GM12874 (cell line): ENCODE data around the gene PPAT.

Source experiments
- TF ChIP-seq, protein P1 (sequence below): IDR thresholded peaks from 2 replicates; pipeline ENCODE4 v1.5.1; 2011; ENCODE audit warnings: low read depth, mild to moderate bottlenecking, control low read depth, low read length, moderate library complexity; ENCODE audit not compliant: insufficient read depth

The PPAT gene

DNA sequence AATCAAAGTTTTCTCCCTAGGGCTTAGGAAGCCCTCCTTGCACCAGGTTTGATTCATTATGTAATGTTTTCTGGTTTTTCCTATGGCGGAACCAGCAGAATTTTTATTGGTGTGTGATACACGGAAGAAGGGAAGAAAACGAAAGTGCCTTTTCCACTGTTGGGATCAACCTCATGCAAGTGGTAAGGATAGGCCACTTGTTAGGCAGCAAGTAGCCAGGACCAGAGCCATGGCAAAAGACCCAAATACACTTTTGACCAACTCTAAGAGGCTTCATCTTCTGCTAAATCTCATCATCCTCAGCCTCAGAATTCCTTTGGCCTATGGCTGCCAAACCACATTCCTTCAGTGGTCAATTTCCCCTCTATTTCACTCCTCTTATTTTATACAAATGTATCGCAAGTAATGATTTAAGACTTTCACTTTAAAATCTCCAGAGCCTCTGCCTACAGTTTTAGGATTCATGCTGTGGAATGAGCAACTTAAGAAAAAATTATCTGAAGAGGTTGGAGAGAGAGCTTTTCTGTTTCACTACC is 21.2 kb downstream of the PPAT start:
- TF ChIP-seq, protein P1, sequence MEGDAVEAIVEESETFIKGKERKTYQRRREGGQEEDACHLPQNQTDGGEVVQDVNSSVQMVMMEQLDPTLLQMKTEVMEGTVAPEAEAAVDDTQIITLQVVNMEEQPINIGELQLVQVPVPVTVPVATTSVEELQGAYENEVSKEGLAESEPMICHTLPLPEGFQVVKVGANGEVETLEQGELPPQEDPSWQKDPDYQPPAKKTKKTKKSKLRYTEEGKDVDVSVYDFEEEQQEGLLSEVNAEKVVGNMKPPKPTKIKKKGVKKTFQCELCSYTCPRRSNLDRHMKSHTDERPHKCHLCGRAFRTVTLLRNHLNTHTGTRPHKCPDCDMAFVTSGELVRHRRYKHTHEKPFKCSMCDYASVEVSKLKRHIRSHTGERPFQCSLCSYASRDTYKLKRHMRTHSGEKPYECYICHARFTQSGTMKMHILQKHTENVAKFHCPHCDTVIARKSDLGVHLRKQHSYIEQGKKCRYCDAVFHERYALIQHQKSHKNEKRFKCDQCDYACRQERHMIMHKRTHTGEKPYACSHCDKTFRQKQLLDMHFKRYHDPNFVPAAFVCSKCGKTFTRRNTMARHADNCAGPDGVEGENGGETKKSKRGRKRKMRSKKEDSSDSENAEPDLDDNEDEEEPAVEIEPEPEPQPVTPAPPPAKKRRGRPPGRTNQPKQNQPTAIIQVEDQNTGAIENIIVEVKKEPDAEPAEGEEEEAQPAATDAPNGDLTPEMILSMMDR = no peak

DNA sequence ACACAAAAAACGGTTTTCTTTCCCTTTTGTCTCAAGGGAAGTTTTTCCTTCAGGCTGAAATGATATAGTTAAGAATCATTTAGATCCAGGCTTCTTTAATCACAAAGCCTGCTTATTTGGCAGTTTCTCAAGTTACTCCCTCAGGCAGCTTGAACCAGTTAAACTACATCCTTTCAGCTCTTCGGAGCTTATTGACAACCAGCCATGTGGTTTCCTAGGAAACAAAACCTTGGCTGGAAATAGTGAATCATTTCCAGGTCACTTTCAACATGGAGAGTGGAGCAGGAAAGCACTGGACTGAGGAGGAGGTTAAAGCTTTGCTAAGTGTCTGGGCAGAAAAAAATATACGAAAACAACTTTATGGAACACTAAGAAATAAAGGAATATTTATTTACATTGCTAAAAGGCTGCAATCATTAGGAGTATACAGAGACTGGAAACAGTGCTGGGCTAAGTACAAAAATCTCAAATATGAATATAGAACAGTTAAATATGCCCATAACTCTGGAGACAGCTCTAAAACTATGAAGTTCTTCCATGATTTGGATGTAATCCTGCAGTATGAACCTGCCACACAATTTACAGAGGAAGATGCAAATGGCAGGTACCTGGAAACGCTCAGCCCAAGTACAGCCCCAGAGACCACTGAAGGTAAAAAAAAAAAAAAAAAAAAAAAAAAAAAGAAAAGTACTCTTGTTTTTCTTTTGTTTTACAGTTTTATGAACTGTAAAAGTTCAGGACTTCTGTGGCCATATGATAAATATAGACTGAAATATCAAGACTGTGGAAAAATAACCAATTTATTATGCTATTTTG is 25.0 kb downstream of the PPAT start:
- TF ChIP-seq, protein P1 = no peak

DNA sequence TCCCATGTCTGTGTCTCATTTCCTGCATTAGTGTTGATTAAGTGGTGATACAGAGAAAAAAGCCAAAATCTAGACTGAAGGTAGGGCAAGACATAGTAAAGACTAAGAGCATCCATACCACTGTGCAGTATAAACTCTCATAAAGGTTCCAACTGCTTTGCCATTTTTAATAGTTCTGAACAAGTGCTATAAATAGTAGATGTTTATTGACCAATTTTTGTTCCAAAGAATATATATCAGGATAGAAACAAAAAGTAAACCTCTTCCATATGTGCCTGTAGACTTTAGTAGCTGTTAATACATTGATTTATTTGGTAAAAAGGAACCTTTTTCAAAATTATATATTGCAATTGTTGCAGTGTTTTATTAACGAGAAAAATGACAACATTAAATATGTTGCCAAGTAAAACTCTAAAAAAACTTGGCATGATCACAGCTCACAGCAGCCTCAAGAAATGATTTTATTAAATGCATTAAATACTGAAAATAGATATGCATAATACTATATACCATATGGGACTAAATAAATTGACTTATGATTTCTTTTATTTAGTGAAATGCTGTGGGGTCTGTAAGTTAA is 25.8 kb downstream of the PPAT start:
- TF ChIP-seq, protein P1 = no peak

DNA sequence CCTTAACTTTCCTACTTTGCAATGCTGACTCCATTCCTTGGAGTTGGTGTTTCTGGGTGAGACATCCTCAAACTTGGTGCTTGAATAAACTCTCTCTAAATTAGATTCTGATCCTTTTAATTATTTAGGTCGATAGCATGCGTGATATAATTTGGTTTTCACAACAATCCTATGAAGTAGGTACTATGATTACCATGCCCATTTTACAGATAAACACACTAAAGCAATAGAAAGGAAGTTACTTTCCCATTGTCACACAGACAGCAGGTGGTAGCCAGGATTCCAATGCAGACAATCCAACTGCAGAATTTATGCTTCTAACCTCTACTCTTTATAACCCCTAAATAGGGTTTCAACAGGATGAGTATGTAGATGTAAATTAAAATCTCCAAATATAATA is 26.4 kb downstream of the PPAT start:
- TF ChIP-seq, protein P1 = no peak

DNA sequence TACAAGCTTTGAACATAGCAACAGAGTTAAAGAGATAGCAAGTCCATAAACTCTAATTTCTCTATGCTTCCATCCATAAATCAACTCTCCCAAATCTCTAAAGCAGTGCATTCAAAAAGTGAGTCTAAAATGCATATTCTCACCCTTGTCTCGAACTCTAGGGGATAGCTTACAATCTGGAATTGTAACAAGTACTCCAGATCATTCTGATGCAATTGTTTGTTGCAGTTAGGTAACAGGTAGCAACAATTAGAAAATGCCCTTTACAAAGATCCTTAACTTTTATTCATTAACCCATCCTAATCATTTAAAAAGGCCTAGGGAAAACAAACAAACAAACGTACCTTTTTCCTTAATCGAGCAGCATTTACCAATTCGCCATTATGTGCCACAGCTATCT is 29.3 kb downstream of the PPAT start:
- TF ChIP-seq, protein P1 = no peak

DNA sequence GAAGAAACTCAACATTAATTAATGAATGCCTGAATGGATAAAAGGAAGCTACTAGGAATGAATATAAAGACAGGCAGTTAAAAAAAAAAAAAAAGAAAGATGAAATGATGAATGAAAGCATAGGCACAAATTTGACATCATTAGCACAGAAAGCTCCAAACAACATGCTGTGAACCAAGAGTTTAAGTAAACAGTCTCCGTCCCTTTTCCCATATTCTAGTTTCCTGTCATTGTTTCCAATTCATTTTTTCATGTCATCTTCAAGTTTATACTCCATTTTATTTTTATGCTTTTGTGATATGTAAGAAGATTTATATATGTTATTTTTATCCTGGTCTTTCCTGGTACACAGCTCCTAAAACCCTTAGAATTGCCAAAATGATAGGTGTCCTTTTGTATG is 30.4 kb downstream of the PPAT start:
- TF ChIP-seq, protein P1 = no peak

DNA sequence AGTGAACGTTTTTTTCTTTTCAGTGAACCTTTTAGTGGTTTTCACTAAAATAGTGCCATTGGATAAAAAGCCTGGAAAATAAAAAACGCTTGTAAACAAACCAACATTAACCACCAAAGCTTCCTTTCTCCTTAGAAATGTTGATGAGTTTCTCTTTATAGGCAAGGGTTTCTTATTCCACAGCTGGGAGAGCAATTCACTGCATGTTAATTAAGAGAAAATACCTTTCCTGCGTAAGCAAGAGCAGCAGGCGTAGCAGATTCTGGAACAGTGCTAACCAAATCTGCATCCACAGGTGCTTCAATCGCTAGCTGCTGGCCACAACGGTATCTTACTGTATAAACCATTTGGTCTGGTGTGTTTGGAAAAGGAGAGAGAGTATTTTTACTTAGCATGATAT is 34.9 kb downstream of the PPAT start:
- TF ChIP-seq, protein P1 = no peak
